ENCODE measurements around the gene RNF213.

The RNF213 gene

GRCh38 chr17:80433916-80434666 lies 173.4 kb downstream of the RNF213 start:
- DNase-seq (ENCODE audit: low read depth): no peak

GRCh38 chr17:80437532-80437931 lies 176.9 kb downstream of the RNF213 start:
- DNase-seq (ENCODE audit: low read depth): no peak

DNA sequence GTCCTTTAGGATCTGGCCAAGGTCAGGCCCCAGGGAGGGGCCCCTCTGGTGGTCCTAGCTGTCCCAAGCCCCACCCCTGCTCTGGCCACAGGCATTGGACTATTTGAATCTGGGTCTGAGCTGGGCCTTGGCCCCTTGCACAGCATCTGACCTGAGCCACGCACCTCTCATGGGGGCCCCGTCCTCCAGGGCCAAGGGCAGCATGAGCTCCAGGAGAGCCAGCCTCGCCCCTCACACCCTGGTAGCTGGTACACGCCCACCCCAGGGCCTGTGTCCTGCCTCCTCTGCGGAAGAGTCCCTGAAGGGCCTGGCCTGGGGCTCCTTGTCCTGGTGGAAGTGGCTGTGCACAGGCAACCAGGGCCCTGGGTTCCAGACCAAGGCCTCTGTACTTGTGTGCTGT lies 178.2 kb downstream of the RNF213 start:
- no peak for DNase-seq (ENCODE audit: low read depth)

GRCh38 chr17:80439499-80439898 lies 178.8 kb downstream of the RNF213 start:
- no peak for DNase-seq (ENCODE audit: low read depth)

- peak; percentile 30 for DNase-seq (ENCODE audit: low read depth)
Observed at GRCh38 chr17:80441133-80441578, 180.5 kb downstream of the RNF213 start.

DNA sequence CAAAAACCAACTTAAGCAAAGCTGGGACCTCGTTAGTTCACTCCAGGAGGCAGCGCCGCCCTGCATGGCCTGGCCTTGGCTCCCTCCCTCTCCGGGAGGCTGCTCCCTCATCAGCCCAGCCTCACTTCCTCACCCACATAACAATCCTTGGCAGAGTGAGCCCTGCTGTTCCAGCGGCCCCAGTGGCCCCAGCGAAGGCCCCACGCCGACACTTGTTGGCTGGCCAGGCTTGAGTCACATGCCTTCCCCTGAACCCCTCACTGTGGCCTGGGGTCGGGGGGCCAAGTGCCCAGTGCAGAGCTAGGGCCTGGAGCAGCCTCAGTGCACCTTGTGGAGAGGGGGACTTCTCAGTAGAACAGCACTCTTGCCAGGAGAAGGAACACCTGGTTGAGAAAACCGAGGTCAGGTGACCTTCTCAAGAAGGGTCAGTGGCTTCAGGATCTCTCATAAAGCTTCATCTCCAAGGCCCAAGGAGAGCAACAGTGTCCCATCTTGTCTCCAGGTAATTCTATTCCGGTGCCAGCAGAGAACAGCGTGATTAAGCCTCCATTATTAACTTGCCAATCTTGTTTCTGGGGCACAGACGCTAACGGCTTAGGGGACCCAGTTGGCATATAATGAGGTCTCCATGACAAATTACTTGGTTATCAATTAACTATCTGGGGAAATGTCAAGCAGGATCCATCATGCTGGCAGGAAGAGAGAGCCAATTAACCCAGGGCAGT lies 181.1 kb downstream of the RNF213 start:
- no peak for DNase-seq (ENCODE audit: low read depth)

DNA sequence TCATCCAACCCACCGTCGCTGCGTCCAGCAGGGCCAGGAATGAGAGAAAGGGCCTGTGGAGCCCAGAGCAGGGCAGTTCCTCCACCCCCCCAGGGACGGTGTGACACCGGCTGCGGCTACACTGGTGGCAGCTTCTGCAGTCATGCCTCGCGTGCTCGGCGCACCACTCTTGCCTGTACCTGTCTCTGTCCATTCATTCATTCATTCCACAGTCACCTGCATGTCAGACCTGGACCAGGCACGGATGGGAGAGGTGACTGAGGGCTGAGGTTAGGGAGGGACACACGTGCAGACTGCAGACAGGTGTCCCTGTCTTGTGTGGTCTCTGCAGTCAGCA lies 181.6 kb downstream of the RNF213 start:
- no peak for DNase-seq (ENCODE audit: low read depth)

- no peak for DNase-seq (ENCODE audit: low read depth)
Observed at GRCh38 chr17:80442764-80443163, 182.1 kb downstream of the RNF213 start.

- no peak for DNase-seq (ENCODE audit: low read depth)
Observed at GRCh38 chr17:80443498-80443897, 182.8 kb downstream of the RNF213 start.

DNA sequence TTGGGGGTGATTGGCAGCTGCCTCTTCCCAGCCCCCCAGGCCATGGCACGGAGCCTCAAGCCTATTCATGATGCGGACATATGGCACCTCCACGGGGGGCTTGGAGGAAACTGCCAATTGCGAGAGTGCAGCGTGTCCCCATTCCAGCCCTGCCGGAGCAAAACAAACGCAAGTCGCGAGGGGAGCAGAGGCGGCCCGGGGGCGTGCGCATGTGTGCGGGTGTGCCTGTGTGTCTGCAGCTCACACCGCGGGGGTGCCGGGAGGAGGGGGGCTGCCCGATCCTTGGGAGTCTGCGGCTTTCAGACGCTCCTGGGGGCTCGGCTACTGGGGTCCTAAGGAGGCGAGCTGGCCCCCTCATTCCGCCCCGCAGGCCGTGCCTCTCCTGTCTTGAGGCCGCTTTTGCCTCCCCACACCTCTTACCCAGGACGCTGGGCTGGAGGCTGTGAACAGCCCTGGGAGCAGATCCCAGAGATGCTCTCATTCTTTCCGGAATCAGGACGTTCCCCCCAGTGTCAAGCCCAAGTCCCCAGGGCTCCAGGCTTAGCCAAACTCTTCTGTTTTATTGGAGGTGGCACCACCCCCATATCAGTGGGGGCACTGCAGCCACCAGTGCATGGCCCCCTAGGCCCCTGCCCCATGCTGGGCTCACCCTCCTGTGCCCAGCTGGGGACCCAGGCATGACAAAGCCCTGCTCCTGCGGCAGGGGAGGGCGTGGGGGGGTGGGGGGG lies 183.4 kb downstream of the RNF213 start:
- no peak for DNase-seq (ENCODE audit: low read depth)

GRCh38 chr17:80444644-80444979 lies 184.0 kb downstream of the RNF213 start:
- DNase-seq (ENCODE audit: low read depth): no peak

DNA sequence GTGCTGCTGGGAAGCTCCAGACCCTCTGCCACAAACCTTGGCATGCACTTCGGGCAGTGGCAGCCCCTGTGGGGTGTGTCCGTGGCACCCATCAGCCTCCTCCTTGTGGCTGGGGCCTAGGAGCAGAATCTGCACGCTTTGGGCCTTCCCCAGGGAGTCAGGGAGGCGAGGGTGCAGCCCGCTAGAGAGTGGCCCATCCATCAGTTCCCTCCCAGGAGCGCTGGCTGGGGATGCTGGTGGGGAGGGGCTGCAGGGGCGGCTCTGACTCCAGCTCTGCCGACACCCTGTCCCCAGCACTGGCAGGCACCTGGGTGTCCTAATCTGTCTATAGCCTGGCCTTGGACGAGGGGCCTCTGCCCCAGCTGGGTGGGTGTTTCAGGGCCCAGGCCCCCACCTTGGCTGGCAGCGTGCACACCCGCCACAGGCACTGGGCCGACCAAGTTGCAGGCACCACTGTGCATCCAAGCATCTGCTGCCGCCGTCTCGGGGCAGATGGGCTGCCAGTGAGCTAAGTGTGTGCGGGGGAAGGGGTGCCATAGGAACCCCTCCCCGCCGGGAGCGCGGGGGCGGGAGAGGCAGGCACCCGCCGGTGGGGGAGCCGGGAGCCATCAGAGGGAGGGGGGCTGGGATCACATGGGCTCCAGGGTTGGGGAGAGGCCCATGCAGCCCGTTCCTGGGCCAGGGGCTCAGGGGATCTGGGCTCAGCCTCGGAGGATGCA lies 184.5 kb downstream of the RNF213 start:
- no peak for DNase-seq (ENCODE audit: low read depth)

- no peak for DNase-seq (ENCODE audit: low read depth)
Observed at GRCh38 chr17:80445726-80446110, 185.1 kb downstream of the RNF213 start.

GRCh38 chr17:80446645-80447405 lies 186.2 kb downstream of the RNF213 start:
- DNase-seq (ENCODE audit: low read depth): no peak

DNA sequence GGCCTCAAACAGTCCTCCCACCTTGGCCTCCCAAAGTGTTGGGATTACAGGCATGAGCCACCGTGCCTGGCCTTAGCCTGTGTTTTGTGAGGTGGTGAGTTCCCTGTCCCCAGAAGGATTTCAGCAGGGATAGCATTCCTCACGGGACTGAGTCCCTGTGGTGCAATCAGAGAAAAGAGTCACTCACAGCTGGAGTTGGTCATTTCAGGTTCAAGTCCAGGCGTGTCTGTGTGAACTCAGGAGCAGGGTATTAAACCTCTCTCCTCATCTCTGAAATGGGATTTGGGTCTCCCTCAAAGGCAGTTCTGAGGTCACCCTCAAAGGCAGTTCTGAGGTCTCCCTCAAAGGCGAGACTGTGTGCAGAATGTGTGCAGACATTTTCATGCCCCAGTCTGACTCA lies 187.1 kb downstream of the RNF213 start:
- no peak for DNase-seq (ENCODE audit: low read depth)

Data from stimulated activated CD8-positive, alpha-beta memory T cell treated with anti-CD3 and anti-CD28 coated beads, Interleukin-12 subunit alpha, Interleukin-12 subunit beta, amount 100 ng/mL, for 1 hour (primary cell).